Fibroblast of pulmonary artery (primary cell): ENCODE results near the gene LRRC32.

ENCODE experiments used
- DNase-seq: peaks from one replicate; pipeline ENCODE4 v3.0.0-alpha.2; 2010; ENCODE audit warnings: low read depth
- H3K4me3 ChIP-seq: replicated peaks from 2 replicates; pipeline ENCODE4 v1.5.1; 2011; ENCODE audit warnings: low read depth, mild to moderate bottlenecking, control low read depth, low read length, moderate library complexity
- TF ChIP-seq, protein P1 (sequence below): IDR thresholded peaks from 2 replicates; pipeline ENCODE4 v1.5.1; 2011; ENCODE audit warnings: mild to moderate bottlenecking, control low read depth, low read length, inconsistent platforms; ENCODE audit errors: missing control alignments

The LRRC32 gene

DNA sequence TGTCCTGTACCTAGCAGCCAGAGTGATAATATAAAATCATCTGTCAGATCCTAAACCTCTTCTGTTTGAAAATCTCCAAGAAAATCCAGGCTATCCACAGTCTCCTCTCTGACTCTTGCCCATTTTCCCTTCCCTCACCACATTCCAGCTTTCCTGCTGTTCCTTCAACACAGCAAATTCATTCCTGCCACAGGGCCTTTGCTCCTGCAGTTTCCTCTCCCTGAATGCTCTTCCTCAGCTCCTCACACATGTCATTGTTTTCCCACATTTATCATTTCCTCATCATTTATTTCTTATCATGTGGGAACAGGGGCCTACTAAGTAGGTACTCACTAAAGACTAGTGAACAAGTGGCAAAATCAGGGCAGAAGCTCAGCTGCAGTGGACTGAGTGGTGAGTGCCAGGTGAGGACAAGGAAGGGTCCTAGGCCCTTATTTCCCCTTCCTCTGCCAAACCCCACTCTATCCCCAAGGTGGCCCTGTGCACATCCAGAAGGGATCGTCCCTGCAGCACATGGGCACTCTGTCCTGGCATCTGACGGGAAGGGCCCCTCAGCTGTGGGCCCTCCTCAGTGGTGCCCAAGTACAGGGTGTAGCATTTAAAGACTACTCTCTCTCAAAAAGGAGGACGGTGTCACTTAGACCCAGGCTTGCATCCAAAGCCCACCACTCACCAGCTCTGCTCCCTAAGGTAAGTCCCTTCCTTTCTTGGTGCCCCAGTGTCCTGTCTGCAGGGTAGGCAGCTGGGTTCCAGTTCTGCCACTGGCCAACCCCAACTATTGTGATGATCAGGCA, 2.0 kb downstream of the LRRC32 start:
- TF ChIP-seq, protein P1, sequence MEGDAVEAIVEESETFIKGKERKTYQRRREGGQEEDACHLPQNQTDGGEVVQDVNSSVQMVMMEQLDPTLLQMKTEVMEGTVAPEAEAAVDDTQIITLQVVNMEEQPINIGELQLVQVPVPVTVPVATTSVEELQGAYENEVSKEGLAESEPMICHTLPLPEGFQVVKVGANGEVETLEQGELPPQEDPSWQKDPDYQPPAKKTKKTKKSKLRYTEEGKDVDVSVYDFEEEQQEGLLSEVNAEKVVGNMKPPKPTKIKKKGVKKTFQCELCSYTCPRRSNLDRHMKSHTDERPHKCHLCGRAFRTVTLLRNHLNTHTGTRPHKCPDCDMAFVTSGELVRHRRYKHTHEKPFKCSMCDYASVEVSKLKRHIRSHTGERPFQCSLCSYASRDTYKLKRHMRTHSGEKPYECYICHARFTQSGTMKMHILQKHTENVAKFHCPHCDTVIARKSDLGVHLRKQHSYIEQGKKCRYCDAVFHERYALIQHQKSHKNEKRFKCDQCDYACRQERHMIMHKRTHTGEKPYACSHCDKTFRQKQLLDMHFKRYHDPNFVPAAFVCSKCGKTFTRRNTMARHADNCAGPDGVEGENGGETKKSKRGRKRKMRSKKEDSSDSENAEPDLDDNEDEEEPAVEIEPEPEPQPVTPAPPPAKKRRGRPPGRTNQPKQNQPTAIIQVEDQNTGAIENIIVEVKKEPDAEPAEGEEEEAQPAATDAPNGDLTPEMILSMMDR = no peak
- no peak for DNase-seq
- H3K4me3 ChIP-seq = no peak overlapping the region

DNA sequence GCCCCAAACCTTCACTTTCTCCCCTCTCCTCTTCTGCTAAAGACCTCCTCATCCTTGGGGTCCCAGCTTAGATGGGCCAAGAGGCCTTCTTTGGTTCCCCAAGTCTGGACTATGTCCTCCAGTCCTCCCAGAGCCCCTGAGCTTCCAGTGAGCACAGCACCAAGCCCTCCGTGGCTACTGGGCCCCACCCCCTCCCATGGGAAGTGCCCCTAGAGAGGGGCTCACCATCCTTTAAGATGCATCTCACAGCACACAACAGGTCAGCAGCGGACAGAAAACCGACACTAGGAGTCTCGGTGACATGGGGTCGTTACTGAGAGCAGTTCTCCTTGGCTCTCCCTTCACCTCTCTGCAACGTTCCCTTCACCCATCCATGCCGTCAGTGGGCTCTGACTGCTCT, 2.7 kb downstream of the LRRC32 start:
- no peak overlapping the region for H3K4me3 ChIP-seq
- no peak for DNase-seq
- TF ChIP-seq, protein P1 = no peak

DNA sequence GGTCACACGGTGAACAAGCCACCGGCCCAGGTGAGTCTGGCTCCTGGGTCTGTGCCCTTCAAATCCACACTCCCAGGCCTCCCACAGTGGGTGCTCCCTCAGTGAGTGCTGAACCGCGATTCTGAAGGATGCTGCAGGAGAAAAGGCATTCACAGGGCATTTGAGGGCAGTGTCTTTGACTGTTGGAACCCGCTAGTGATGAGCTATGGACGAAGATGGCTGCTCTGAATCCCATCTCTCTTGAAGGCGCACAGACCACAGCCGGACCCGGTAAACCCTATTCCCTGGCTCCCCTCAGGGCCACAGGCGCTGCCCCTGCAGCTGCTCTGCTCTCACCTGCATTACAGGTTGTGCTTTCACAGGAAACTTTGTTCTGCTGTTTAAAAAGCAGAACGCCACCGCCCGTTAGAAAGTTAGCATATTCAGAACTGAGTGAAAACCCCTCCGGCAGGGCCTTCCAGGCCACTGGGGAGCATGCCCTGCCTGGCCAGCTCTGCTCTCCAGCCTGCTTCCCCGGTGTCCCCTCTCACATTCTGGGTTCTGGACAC, 3.2 kb downstream of the LRRC32 start:
- TF ChIP-seq, protein P1 = no peak
- no peak for DNase-seq
- H3K4me3 ChIP-seq = no peak overlapping the region

DNA sequence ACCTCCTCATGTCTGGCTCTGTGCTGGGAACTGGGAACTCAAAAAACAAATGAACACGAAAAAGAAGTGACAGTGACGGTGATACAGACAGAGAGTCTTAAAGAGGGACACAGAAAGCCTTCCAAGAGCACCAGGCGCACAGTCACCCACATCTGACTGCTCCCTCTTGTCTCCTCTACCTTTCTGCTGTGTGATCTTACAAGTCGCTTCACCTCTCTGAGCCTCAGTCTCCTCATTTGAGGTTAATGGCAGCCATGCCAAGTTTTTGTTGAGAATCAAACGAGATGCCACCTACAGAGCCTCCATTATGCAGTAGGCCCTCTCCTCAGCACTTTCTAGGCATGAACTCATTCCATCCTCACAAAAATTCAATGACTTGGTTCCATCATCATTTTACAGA, 3.7 kb downstream of the LRRC32 start:
- DNase-seq = no peak
- TF ChIP-seq, protein P1 = no peak

DNA sequence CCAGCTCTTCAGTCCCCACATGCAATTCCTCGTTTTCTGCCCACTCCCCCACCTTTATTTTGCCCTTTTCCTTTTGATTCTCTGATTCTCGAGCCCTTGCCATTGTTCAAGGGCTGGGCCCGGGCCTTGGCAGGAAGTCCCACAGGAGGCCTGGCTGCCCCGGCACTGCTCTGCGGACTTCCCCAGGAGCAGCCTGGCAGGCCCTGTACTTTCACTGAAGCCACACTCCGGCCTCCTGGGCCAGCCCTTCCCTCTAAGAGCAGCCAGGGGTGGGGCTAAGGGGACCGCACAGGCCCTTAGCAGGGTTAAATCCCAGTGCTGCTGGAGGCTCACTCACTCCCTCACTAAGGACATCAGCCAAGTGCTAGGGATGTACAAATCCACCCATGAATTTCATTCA, 4.1 kb downstream of the LRRC32 start:
- TF ChIP-seq, protein P1 = no peak
- DNase-seq = peak; percentile 50
- H3K4me3 ChIP-seq = no peak overlapping the region

More for the DNA sequence above, 3.7 kb downstream of the LRRC32 start:
- H3K4me3 ChIP-seq = no peak overlapping the region

DNA sequence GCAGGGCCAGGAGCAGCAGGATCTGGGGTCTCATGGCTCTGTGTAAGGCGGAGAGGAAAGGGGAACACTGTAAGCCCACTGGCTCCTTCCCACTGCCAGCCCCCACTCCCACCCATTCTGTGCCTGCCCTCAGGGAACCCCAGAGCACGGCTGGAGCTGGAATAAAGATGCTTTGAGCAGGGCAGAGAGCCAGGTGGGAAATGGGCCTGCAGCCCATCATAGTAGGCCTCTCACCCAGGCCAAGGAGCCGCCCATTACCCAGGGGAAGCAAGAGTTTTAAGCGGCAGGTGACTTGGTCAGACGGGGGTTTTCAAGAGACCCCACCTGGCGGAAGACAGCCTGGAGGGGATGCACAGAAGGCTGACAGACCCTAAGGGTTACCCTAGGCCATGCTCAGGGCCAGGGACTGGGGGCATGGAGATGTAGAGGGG, 4.6 kb downstream of the LRRC32 start:
- no peak for DNase-seq
- TF ChIP-seq, protein P1 = no peak
- no peak overlapping the region for H3K4me3 ChIP-seq
